Mesodermal cell (in vitro differentiated cells): ENCODE measurements around the gene DMC1.

Experiments used
- H3K27ac ChIP-seq: 2 replicates; pipeline ENCODE4 v1.7.0; 2013; ENCODE audit warnings: mild to moderate bottlenecking, low read depth, low read length, moderate library complexity; ENCODE audit not compliant: severe bottlenecking
- H3K36me3 ChIP-seq: 2 replicates; pipeline ENCODE4 v1.7.1; 2013; ENCODE audit warnings: mild to moderate bottlenecking, low read length, moderate library complexity; ENCODE audit not compliant: control insufficient read depth, insufficient read depth
- H3K4me1 ChIP-seq: one replicate; pipeline ENCODE4 v1.7.1; 2013; ENCODE audit warnings: mild to moderate bottlenecking, low read length; ENCODE audit not compliant: insufficient read depth, control insufficient read depth, poor library complexity, severe bottlenecking
- H3K4me3 ChIP-seq: 2 replicates; pipeline ENCODE4 v1.7.0; 2013; ENCODE audit warnings: low read length, control low read depth, mild to moderate bottlenecking; ENCODE audit not compliant: insufficient read depth, poor library complexity, severe bottlenecking; ENCODE audit errors: extremely low read depth
- H3K9me3 ChIP-seq: 2 replicates; pipeline ENCODE4 v1.7.1; 2013; ENCODE audit warnings: mild to moderate bottlenecking, low read length, moderate library complexity; ENCODE audit not compliant: control insufficient read depth
- WGBS, 2 experiments: methylation state at CpG; one replicate each; pipeline ENCODE4 v1.1.5; 2013; ENCODE audit warnings: missing lambda C conversion rate in 2 of 2; ENCODE audit not compliant: insufficient coverage in 2 of 2; 5-methylcytosine and 5-hydroxymethylcytosine counted together

Gene DMC1

DNA sequence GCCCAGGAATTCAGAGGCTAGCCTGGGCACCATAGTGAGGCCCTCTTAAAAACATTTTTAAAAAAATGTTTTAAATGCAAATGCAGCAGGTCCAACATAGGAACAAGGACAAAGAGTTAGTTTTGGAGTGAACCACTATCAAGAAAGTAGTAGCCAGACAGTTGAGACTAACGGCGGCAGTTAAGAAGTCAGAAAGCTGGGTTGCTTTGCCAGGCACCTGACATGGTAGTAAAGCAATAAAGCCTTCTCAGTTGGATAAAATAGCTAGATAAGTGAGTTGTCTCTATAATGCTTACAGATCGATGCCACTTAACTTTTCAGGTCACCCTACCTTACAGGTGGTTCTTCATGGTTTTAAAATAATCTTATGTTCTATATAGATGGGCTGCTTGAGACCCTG, 47.0 kb downstream of the DMC1 start:
- H3K36me3 ChIP-seq, result no peaks in the 10 kb centered on the region
- WGBS, 2 experiments, result 88 to 97% methylated on average over 2 to 3 of the region's 3 CpGs
- no peak overlapping the region for H3K27ac ChIP-seq
- no peaks in the 10 kb centered on the region for H3K9me3 ChIP-seq
- no peak overlapping the region for H3K4me3 ChIP-seq
- no peaks in the 10 kb centered on the region for H3K4me1 ChIP-seq

DNA sequence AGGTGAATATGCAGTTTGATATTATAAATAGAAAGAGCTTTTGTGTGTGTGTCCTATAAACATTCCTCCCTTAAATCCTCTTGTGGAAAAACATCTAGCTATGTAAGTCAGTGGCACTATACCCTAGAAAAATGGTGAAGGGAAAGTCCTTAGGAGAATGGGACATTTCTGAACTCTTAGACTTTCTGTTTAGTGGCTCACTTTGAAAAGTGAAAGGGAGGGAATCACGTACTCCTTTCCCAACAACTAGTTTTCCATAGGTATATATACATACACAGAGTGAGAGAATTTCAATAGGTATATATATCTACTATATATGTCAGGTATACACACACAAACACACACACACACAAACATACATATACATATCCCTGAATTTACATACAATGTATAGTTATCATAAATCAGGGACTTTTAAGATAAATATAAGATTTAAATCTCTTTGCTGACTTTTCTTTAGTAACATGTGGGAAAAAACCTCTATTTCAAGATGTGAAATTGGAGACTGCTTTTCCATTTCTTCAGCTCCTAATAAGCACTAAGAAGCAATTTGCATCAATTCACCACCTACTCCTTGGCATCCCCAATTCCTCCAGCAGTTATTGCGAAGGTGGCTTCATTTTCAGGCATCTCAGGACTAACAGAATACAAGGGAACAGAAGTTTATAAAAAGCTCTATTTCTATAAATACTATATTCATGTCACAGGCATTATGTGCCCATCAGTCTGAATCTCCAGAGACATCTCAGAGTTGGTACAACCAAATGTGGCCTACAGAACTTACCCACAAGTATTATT, 50.3 kb downstream of the DMC1 start:
- Histone ChIP-seq H3K27ac (no peak overlapping the region), H3K36me3 (no peaks in the 10 kb centered on the region), H3K9me3 (no peaks in the 10 kb centered on the region), H3K4me3 (no peak overlapping the region), H3K4me1 (no peaks in the 10 kb centered on the region)
- 100% methylated on average over 1 of the region's 2 CpGs; no CpG with 5 or more reads in 1 of the 2 experiments for WGBS, 2 experiments

DNA sequence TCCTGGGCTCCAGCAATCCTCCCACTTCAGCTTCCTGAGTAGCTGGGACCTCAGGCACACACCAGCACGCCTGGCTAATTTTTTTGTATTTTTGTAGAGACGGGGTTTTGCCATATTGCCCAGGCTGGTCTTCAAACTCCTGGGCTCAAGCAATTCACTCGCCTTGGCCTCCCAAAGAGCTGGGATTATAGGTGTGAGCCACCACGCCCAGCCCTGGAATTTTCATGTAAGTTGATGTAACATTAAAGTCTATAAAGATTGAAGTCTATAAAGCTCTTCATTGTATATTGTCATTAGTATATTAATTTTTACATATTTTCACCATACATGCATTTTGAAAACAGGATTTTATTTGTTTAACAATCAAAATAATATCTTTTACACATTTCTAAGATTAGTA, 51.4 kb downstream of the DMC1 start:
- 87 to 93% methylated on average over 2 of the region's 4 CpGs for WGBS, 2 experiments
- H3K27ac ChIP-seq, result no peak overlapping the region
- H3K4me3 ChIP-seq, result no peak overlapping the region
- H3K9me3 ChIP-seq, result no peaks in the 10 kb centered on the region
- no peaks in the 10 kb centered on the region for H3K36me3 ChIP-seq
- no peaks in the 10 kb centered on the region for H3K4me1 ChIP-seq

DNA sequence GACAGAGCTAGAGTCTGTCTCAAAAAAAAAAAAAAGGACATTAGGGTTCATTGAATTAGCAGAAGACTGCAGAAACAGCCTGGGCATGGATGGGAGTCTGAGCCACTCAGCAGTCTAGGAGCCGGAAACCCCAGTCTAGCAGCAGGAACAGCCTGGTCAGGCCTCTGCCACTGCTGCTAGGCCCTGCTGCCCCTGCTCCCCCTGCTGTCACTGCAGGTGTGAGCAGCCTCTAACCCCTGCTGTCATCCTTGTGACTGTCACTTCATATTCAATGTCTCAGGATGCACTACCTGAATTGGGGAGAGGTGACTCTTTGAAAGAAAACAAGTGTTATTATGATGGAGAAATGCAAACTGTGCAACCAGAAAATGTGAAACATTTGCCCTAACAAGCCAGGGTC, 56.9 kb downstream of the DMC1 start:
- Histone ChIP-seq H3K9me3 (no peaks in the 10 kb centered on the region), H3K4me3 (no peak overlapping the region), H3K36me3 (no peaks in the 10 kb centered on the region), H3K4me1 (no peaks in the 10 kb centered on the region), H3K27ac (no peak overlapping the region)
- 82 to 86% methylated on average over 1 of the region's 1 CpG for WGBS, 2 experiments

DNA sequence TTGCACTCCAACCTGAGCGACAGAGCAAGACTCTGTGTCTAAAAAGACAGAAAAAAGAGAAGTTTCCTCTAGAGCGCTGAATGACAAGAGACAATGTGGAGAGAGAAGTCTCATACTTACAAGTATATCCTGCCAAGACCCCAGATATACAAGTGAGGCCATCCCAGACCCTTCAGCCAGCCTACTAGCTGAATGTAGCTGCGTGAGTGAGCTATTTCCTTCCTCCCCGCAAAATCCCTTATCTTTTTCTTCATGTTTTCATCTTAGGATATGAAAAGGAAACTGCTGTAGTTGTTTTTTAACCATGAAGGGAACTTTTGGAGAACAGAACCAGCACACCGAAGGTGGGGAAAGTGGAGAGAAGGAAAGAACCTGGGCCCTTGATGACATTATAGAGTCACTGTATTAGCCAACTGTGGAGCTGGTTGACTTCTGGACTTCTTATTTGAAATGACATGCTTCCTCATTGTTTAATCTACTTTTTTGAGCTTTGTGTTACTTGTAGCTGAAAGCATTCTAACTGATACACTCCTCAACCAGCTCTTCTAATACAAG, 59.5 kb downstream of the DMC1 start:
- WGBS, 2 experiments, result 100% methylated on average over 2 to 3 of the region's 5 CpGs
- Histone ChIP-seq H3K9me3 (no peaks in the 10 kb centered on the region), H3K4me3 (no peak overlapping the region), H3K4me1 (no peaks in the 10 kb centered on the region), H3K36me3 (no peaks in the 10 kb centered on the region), H3K27ac (no peak overlapping the region)

DNA sequence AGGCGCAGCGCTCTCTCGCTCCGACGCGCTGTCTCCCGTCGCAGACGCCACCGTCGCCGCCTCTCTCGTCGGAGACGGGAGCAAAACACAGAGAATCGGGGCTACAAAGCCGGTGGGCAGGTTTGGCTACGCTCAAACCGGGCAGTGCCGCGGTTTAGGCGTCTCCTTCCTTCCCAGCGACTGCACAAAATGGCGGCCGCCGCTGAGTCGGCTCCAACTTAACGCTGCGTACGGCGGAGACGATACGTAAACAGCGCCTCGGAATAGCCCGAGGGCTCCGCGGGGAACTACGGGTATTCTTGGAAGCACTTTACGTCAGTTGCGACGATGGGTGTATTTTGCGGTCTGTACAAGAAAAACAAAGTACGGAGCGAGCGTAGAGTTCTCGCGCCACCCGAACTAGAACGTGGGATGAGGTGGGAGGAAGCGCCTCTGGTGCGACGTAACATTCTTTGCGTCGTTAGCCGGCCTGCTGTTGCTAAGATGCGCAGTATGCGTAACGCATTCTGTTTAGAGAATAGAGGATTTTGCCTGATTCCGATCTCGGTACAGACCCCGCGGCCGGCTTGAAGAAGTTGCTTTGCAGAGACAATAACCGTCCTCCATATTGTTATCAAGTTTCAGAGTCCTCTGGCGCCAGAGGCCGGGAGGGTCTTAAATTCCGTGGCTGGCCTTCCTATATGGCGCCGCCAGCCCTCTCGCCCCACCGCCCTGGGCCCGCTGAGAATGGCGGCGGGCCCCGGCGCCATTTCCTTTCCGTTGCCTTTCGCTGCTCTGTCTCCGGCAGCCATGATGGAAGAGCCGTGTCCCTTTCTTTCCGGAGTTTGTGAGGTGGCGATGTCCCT, 63.6 kb downstream of the DMC1 start, which contains the start of gene DDX17:
DDX17 (minus strand) TSS at position 194 of the 845 bp plus-strand sequence.
- 3 to 5% methylated on average over 64 to 80 of the region's 83 CpGs for WGBS, 2 experiments

DNA sequence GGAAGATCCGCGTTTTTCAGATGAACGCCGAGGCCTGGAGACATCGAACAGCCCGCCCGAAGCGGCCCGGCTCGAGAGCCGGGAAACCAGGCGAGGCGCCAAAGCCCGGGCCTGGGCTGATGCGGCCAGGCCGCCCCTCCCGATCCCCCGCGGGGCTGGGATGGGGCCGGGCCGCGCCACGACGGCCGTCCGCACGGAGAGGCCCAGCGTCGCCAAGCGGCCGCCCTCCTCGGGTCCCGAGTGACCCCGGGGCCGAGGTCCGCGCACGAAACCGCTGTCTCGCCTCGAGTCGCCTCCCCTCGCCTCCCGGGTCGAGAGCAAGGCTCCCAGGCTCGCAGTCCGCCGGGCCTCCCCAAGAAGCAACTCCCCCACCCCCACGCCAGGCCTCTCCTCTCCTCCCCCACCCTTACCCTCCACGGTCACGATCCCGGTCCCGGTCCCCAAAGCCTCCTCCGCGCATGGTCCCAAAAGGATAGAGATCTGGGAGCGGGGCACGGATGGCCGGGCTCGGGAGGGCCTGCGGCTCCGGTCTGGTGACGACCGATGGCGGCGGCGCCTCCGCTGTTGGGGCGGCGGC, 64.4 kb downstream of the DMC1 start:
- Histone ChIP-seq H3K4me3 (peak overlapping the region; percentile 90), H3K36me3 (peaks cover 37% of the 10 kb centered on the region), H3K4me1 (no peaks in the 10 kb centered on the region), H3K27ac (peak overlapping the region; percentile 99), H3K9me3 (no peaks in the 10 kb centered on the region)
- WGBS, 2 experiments, result 0% methylated on average over 56 to 58 of the region's 69 CpGs

More for the DNA sequence above, 63.6 kb downstream of the DMC1 start, which contains the start of gene DDX17:
- Histone ChIP-seq H3K9me3 (no peaks in the 10 kb centered on the region), H3K27ac (peak within 1 kb of the TSS; percentile 99), H3K4me1 (no peaks in the 10 kb centered on the region), H3K4me3 (peak within 1 kb of the TSS; percentile 90), H3K36me3 (peaks cover 30% of the 10 kb centered on the region)

DNA sequence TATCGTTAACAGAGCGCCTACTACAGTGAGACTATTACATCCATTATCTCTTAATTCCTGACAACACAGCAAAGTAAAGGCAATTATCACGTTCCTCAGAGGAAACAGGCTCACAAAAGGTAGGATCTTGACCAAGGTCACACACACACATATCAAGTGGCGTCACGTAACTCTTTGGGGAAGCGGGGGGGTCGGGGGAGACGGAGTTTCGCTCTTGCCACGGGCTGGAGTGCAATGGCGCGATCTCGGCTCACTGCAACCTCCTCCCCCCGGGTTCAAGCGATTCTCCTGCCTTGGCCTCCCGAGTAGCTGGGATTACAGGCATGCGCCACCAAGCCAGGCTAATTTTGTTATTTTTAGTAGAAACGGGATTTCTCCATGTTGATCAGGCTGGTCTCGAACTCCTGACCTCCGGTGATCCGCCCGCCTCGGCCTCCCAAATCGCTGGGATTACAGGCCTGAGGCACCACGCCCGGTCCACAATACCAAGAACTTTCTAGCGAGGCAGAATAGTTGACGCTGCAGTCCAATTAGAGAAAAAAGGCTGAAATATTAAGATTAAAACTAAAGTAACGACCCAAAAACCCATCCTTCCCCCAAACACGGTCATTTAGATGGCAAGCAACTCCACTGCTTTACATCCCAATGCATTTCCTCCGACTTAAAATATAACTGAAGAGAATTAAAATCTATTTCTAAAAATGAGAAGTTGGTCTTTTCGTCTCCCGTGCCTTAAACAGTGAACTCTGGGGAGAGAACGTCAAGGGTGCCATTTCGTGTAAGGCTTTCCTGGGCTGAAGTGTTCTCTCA, 65.0 kb downstream of the DMC1 start:
- H3K4me3 ChIP-seq, result peak overlapping the region; percentile 90
- H3K4me1 ChIP-seq, result no peaks in the 10 kb centered on the region
- H3K9me3 ChIP-seq, result no peaks in the 10 kb centered on the region
- H3K36me3 ChIP-seq, result peaks cover 44% of the 10 kb centered on the region
- 1% methylated on average over 21 to 25 of the region's 35 CpGs for WGBS, 2 experiments
- H3K27ac ChIP-seq, result peak overlapping the region; percentile 99

DNA sequence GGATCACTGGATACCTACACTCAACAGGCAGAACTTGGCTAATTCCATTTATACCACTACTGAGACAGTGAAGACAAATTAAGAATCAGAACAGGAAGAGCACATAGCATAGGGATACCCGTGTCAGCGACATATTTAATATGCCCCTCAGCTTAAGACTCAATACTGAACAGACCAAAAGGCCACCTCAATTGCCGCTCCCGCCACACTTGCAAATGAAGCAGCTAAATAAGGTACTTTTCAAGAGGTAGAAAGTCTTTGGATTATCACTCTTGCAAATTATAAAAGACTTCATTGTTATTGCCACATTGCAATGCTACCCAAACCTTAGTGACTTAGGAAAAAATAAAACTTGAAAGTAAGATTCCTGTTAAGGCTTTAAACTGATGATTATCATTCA, 67.0 kb downstream of the DMC1 start:
- 80 to 100% methylated on average over 2 of the region's 4 CpGs for WGBS, 2 experiments
- Histone ChIP-seq H3K4me1 (no peaks in the 10 kb centered on the region), H3K36me3 (peaks cover 63% of the 10 kb centered on the region), H3K9me3 (no peaks in the 10 kb centered on the region), H3K27ac (no peak overlapping the region), H3K4me3 (peak overlapping the region; percentile 90)
